GM18951 (cell line): ENCODE results near the gene FAAH.
"Not testable (repeated sequence)": the region's sequence is repeated elsewhere in the genome, so short reads cannot be mapped to it uniquely, and the experiment has no call there.

ENCODE experiments used
- POLR2A ChIP-seq: IDR thresholded peaks from 4 replicates; pipeline ENCODE4 v1.6.1; 2011; ENCODE audit warnings: mild to moderate bottlenecking; ENCODE audit not compliant: insufficient read length, insufficient read depth; ENCODE audit errors: extremely low read depth
- in situ Hi-C: fragments of 300-500 bp; cut with MboI; formaldehyde crosslinking; loops from one replicate; pipeline ENCODE4 v1.12.0; 2022; ENCODE audit warnings: low sequenced_read_pairs, mixed read lengths, inconsistent platforms; ENCODE audit not compliant: unreplicated experiment

FAAH gene

DNA sequence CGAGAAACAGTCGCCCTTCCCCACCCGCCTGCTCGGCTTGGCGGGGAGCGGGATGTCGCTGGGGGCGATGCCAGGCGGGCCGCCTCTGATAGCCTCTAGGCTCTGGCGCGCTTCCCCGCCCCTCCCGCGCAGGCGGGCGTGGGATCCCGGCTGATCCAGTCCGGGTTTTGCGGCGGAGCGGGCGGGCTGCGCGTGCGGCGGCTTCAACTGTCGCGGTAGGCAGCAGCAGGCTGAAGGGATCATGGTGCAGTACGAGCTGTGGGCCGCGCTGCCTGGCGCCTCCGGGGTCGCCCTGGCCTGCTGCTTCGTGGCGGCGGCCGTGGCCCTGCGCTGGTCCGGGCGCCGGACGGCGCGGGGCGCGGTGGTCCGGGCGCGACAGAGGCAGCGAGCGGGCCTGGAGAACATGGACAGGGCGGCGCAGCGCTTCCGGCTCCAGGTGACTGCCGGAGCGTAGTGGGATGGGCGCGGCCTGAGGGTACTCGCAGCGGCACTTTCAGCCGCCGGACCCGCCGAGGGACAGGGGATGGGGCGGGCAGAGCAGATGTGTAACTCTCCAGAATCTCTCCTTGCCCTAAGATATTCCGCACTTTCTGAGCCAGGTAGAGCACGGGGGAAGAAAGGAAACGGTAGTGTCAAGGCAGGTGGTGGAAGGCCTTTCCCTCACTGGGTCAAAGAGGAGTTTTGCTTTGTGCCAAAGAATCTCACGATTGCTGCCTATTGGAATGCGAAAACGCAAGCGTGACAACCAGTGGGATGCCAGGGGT, at the start of gene FAAH:
FAAH (plus strand) TSS at position 210 of the 764 bp plus-strand sequence; CDS start at position 242, 32 bp downstream.
- in situ Hi-C loops = no loop called here
- TF ChIP-seq POLR2A = no peak

DNA sequence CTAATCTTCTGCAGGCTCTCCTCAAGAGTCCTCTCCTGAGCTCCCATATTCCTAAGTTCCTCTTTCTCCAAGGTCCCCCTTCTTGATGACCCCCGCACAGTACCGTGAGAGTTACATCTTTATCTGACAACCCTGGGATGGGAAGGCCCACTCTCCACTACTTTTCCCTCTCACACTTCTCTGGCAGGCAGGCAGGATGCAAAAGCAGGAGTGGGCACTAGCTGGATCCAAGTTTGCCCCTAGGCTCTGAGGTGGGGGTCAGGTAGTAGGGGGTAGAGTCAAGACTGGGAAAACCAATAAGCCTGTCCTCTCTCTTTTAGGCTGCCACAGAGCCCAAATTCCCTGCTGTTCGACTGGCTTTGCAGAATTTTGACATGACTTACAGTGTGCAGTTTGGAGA, 49.6 kb upstream of the FAAH start:
- in situ Hi-C loops = loop anchor here (5.0 kb wide), 1 partner anchor 47 kb away; no protein-coding TSS in a partner anchor
- TF ChIP-seq POLR2A = no peak

DNA sequence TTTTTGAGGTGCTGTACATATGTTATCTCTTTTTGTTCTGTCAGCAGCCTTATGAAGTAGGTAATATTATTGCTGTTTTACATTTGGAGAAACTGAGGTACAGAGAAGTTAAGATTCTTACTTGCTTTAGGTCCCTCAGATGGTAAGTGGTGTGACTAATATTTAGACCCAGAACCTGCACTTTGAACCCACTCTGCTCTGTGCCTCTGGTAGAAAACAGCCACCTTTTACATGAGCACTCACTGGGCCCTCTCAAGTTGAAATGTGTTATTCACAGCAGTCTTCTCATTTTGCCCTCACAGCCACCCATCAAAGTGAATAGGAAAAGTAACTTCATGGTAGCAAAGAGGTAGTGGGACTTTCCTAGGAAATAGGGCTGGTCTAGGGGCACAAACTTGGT, 48.8 kb upstream of the FAAH start:
- in situ Hi-C loops = no loop called here
- TF ChIP-seq POLR2A = no peak

- TF ChIP-seq POLR2A = no peak
- in situ Hi-C loops = no loop called here
Observed at GRCh38 chr1:46352363-46352762, 41.8 kb upstream of the FAAH start.

DNA sequence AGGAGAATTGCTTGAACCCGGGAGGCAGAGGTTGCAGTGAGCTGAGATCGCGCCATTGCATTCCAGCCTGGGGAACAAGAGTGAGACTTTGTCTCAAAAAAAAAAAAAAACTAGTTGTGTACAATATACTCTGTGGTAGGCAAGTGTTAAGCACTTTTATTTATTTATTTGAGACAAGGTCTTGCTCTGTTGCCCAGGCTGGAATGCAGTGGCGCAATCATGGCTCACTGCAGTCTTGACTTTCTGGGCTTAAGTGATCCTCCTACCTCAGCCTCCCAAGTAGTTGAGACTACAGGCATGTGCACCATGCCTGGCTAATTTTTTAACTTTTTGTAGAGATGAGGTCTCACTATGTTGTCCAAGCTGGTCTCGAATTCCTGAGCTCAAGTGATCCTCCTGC, 38.2 kb upstream of the FAAH start:
- in situ Hi-C loops = not testable (repeated sequence)

- TF ChIP-seq POLR2A = no peak
- in situ Hi-C loops = no loop called here
Observed at GRCh38 chr1:46362158-46362557, 32.0 kb upstream of the FAAH start.

- in situ Hi-C loops = no loop called here
- TF ChIP-seq POLR2A = no peak
Observed at GRCh38 chr1:46363121-46363520, 31.0 kb upstream of the FAAH start.

- TF ChIP-seq POLR2A = no peak
- in situ Hi-C loops = no loop called here
Observed at GRCh38 chr1:46364612-46365011, 29.5 kb upstream of the FAAH start.

- in situ Hi-C loops = not testable (repeated sequence)
Observed at GRCh38 chr1:46365796-46366195, 28.3 kb upstream of the FAAH start.

DNA sequence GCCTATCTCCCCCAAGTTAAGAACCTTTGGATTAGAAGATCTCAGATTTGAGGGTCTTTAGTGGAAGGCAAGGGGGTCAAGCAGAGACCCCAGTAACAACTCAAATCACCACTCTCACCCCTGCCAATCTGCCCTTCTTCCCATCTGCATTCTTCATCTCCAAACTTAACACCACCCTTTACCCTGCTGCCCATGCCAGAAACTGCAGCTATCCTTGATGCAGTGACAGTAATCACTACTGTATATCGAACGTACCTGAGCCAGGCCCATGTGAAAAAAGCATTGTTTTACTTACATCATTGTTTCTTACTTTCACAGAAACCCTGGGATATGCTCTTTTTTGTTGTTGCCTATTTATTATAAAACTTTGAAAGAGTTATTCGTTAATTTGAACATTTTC, 27.0 kb upstream of the FAAH start:
- no peak for TF ChIP-seq POLR2A
- in situ Hi-C loops = no loop called here

- in situ Hi-C loops = not testable (repeated sequence)
Observed at GRCh38 chr1:46367701-46368100, 26.4 kb upstream of the FAAH start.

DNA sequence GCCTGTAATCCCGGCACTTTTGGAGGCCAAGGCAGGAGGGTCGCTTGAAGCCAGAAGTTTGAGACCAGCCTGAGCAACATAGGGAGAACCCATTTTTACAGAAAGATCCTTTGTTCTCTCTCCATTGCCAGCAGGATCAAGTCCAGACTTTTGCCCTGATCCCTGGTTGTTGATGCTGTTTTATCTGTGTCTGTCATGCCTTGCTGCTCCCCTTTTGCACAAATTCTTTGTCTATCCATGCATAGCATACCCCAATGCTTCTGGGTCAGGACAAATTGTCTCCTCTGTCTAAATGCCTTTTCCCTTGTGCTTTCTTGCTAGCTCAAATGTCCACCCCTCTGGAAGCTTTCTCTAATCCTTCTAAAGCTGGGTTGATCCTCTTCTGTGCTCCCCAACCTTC, 25.3 kb upstream of the FAAH start:
- TF ChIP-seq POLR2A = no peak
- in situ Hi-C loops = no loop called here

DNA sequence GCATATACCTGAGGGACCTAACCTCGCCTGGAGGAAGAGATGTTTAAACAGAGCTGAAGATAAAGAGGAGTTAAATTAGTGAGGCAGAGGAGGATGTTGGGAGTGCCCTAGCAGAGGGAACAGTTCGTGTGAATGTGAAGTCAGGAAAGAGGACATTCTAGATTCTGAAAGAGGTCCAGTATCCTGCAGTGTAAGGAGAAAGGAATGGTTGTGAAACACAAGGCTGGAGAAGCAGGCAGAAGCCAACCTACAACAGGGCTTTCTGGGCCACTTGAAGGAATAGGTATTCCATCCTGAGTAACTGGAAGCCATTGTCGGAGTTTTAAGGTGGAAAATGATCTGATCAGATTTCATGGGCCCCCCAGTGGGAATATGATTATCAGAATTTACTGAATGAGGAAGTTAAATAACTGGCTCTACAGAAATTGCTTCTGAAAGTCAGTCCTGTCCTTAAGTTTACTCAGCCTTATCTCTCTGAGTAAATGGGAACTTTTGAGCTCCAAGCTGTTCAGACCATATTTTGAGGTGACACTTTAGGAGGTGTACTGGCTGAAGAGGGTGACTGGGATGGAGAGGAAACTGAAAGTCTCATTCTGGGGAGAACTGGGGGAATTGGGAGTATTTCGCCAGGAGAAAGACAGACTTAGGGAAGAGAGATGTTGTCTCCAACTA, 24.4 kb upstream of the FAAH start:
- in situ Hi-C loops = no loop called here
- no peak for TF ChIP-seq POLR2A

- in situ Hi-C loops = no loop called here
Observed at GRCh38 chr1:46370214-46370633, 23.9 kb upstream of the FAAH start.

GRCh38 chr1:46372431-46372830, 21.7 kb upstream of the FAAH start:
- in situ Hi-C loops = no loop called here
- TF ChIP-seq POLR2A = no peak

More at GRCh38 chr1:46370214-46370633, 23.9 kb upstream of the FAAH start:
- TF ChIP-seq POLR2A = no peak

DNA sequence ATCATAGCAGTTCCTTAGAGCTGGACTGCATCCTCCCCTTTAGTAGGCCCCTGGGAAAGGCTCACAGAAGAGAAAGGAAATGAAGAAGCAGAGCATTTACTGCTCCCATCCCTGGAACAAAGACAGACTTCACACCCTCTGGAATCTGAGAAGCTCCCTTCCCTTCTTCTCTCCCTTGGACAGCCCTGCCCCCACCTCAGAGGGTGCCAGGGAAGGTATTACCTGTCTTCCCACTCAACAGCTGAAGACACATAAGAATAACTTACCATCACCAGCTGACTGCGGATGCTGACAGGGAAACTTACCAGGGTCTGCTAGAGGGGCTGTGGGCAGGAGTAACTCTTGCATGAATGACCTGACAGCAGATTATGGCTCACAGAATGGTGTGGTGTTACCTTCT, 14.1 kb upstream of the FAAH start:
- in situ Hi-C loops = no loop called here
- no peak for TF ChIP-seq POLR2A
